Epithelial cell of proximal tubule (primary cell): Measurements from ENCODE around the gene XRCC3. TPM values are rescaled to one million over a fixed set of nuclear protein-coding genes. Genes with fewer than 3 reads are reported as not detected.

Experiments used
- DNase-seq: peaks from one replicate; pipeline ENCODE4 v3.0.0-alpha.2; 2011; ENCODE audit warnings: low read depth
- H3K4me3 ChIP-seq: 2 replicates; pipeline ENCODE4 v1.5.1; 2011; ENCODE audit warnings: low read depth, mild to moderate bottlenecking, low read length
- total RNA-seq: library from RNA; depleted of rRNA; stranded (reverse); fragments of >200 nt; gene quantifications from 2 replicates; pipeline ENCODE4 v1.2.3, GENCODE V29; 2015
- TF ChIP-seq, protein P1 (sequence below): conservative IDR thresholded peaks from 2 replicates; pipeline ENCODE4 v1.5.1; 2012; ENCODE audit warnings: low read depth, mild to moderate bottlenecking, low read length

Gene XRCC3
- 32.5 and 55.0 TPM in 2 replicates for total RNA-seq

DNA sequence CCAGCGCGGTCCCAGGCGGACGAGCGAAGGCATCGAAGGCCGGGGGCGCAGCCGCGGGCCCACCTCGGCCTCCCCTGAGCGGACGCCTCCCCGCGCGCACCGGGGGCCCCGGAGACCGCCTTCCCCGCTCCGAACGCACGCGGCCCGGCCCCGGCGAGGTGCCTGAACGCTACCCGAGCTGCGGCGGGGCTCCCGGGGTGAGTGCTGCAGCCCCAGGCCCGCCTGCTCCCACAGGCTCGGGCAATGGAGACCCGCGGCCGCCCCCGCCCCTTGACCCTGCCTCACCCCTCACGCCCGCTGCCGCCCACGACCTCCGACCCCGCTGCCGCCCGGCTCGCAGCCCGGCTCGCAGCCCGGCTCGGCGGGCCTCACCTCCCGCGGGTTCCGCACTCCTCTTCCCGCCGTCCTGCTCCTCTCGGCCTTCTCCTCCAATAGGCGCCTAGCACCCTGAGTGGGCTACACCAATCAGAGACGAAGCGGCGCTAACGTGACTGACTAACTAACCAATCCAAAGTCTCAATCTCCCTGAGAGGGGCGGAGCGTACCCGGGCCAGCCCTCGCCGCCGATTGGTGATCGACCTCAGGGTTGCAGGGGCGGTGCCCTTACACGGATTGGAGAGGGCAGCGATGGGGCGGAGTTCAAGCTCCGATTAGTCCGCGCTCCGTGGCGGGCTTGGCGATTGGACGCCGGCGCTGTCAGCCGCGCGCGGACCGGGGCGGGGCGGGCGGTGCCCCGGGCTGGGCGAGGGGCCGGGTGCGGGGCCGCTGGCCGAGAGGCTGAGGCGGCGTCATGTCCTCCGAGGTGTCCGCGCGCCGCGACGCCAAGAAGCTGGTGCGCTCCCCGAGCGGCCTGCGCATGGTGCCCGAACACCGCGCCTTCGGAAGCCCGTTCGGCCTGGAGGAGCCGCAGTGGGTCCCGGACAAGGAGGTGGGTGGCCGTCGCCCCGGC lies at the start of gene XRCC3, which contains the start of gene ZFYVE21:
XRCC3 (minus strand) TSS at position 400 of the 949 bp plus-strand sequence. CDS start 4,364 bp downstream, outside the sequence.
ZFYVE21 (plus strand) TSS at position 759 of the 949 bp plus-strand sequence; CDS start at position 791, 32 bp downstream.
- DNase-seq = peak; percentile 87
- TF ChIP-seq, protein P1, sequence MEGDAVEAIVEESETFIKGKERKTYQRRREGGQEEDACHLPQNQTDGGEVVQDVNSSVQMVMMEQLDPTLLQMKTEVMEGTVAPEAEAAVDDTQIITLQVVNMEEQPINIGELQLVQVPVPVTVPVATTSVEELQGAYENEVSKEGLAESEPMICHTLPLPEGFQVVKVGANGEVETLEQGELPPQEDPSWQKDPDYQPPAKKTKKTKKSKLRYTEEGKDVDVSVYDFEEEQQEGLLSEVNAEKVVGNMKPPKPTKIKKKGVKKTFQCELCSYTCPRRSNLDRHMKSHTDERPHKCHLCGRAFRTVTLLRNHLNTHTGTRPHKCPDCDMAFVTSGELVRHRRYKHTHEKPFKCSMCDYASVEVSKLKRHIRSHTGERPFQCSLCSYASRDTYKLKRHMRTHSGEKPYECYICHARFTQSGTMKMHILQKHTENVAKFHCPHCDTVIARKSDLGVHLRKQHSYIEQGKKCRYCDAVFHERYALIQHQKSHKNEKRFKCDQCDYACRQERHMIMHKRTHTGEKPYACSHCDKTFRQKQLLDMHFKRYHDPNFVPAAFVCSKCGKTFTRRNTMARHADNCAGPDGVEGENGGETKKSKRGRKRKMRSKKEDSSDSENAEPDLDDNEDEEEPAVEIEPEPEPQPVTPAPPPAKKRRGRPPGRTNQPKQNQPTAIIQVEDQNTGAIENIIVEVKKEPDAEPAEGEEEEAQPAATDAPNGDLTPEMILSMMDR = no peak
- H3K4me3 ChIP-seq = peak within 1 kb of the TSS; percentile 85

DNA sequence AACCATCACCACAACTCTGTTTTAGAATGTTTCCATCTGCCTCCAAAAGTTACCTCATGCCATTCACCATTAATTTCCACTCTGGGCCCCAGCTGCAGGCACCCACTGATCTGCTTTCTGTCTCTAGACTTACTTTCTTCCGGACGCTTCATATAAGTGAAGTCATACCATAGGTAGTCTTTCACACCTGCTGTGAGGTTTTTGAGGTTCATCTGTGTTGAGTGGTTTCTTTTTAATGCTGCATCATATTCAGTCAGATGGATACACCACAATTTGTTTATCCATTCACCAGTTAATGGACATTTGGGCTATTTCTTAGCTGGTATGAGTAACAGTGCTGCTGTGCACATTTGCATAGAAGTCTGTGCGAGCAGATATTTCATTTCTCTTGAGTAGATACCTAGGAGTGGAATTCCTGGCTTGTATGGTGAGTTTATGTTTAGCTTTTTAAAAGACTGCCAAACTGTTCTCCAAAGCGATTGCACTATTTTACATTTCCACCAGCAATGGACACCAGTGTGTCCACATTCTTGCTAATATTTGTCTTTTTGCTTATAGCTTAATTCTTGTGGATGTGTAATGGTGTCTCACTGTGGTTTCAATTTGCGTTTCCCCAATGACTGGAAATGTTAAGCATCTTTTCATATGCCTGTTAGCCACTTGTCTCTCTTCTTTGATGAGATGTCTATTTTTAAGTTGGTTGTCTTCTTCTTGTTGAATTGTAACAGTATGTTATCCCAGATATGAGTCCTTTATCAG lies 48.7 kb upstream of the XRCC3 start:
- TF ChIP-seq, protein P1 = no peak
- H3K4me3 ChIP-seq = no peak overlapping the region
- DNase-seq = no peak

DNA sequence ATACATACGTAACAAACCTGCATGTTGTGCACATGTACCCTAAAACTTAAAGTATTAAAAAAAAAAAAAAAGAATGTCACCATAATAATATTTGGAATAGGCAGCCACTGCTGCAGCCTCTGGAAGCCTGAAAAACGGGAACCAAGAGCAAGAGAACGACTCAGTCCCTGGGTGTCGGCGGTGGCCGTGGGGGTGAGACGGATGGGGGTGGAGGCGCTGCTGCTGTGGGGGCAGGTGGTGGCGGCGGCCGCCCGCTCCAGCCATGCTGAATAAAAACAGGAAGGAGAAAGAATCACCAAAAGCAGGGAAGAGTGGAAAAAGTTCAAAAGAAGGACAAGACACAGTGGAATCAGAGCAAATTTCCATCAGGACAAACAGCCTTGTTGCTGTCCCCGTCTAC lies 47.3 kb upstream of the XRCC3 start:
- TF ChIP-seq, protein P1 = no peak
- no peak for DNase-seq
- H3K4me3 ChIP-seq = no peak overlapping the region

DNA sequence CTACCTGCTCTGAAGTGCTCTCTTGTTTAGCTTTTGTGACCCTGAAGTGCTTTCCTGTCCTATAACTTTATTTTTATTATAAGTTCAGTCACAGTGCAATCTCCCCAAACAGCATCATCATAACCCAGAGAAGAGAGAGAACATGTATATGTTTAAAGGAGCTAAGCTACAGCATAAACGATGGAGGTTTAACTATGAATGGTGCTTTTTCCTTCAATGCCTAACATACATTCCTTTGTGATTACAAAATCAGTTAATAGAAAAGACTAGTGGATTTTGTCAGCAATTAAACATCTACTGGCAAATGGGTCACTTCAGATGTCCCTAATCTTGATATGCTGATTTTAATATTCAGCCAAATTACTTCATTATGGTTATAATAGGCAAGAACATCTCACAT lies 46.8 kb upstream of the XRCC3 start:
- no peak for DNase-seq
- TF ChIP-seq, protein P1 = no peak

DNA sequence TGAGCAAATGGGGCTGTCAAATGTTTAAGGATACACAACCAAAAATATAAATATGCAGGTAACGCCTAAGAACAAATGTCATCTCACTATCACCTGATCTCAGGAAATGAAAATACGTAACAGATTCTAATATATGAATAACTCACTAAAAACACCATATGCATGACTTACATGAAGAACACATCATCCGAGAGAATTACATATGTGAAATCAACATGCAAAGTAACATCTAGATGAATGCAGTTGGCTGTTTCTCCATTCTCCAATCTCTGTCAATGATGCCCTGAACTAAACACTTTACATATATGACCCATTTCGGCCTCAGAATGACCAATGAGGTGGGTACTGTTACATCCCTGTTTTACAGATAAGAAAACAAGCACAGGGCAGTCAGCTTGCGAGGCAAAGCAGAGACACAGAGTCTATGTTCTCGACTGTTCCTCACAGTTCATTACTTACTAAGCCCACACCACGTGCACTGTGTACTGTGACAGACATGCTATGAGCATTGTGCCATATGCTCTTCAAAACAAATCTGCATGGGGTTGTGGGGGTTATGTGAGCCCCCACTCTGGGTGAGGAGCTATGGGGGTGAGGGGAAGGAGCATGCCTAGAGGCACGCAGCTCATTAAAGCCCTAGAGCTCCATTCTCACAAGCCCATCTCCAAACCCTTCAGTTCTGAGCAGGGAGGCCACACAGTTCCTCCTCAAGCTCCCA lies 43.0 kb upstream of the XRCC3 start:
- TF ChIP-seq, protein P1 = no peak
- DNase-seq = no peak

More for the DNA sequence above, 46.8 kb upstream of the XRCC3 start:
- H3K4me3 ChIP-seq = no peak overlapping the region

DNA sequence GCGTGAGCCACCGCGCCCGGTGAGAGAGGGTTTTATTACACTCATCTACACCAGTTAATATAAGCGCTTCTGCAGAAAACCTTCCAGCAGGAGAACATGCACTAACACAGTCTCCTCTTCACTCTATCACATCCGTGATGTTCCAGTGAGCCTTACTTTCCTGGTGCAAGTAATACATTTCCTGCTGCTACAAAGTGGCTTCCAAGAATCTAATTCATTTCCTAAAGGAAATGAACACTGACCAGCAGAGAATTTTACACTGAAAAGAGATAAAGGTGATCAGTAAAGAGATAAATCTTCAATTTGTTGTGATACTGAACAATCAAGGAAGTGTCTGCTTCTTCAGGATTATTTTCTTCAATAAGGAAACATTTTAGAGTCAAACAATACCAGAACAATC lies 39.8 kb upstream of the XRCC3 start:
- TF ChIP-seq, protein P1 = no peak
- no peak overlapping the region for H3K4me3 ChIP-seq
- no peak for DNase-seq

More for the DNA sequence above, 43.0 kb upstream of the XRCC3 start:
- H3K4me3 ChIP-seq = no peak overlapping the region
